ENCODE results near the gene GAGE13.
"Not testable (repeated sequence)": the region's sequence is repeated elsewhere in the genome, so short reads cannot be mapped to it uniquely, and the experiment has no call there.

GAGE13 gene

GRCh38 chrX:49331282-49331681 is at the start of gene GAGE13:
Gene GAGE13, plus strand, starts transcription at chrX:49331582. Its CDS starts 1,156 bp downstream, at chrX:49332738.
- H2AFZ ChIP-seq (ENCODE audit: low read depth, low read length); H3K9me3 ChIP-seq (ENCODE audit: low read length); H3K4me1 ChIP-seq (ENCODE audit: insufficient read depth, low read length); H3K36me3 ChIP-seq (ENCODE audit: insufficient read depth, low read length); H3K27me3 ChIP-seq (ENCODE audit: insufficient read depth, low read length); H3K4me3 ChIP-seq (ENCODE audit: low read length): not testable (repeated sequence)

- H3K9me3 ChIP-seq (ENCODE audit: low read length), result no peaks in the 10 kb centered on the region
- H3K36me3 ChIP-seq (ENCODE audit: insufficient read depth, low read length), result no peaks in the 10 kb centered on the region
- H3K4me1 ChIP-seq (ENCODE audit: insufficient read depth, low read length), result no peaks in the 10 kb centered on the region
- no peak overlapping the region for H3K4me3 ChIP-seq (ENCODE audit: low read length)
- no peaks in the 10 kb centered on the region for H3K27me3 ChIP-seq (ENCODE audit: insufficient read depth, low read length)
- H2AFZ ChIP-seq (ENCODE audit: low read depth, low read length), result no peak overlapping the region
Measured at GRCh38 chrX:49282647-49283011, 48.8 kb upstream of the GAGE13 start.

GRCh38 chrX:49284212-49284611 is 47.2 kb upstream of the GAGE13 start:
- Histone ChIP-seq H3K9me3 (ENCODE audit: low read length) (no peaks in the 10 kb centered on the region), H3K4me1 (ENCODE audit: insufficient read depth, low read length) (no peaks in the 10 kb centered on the region), H3K36me3 (ENCODE audit: insufficient read depth, low read length) (no peaks in the 10 kb centered on the region), H3K4me3 (ENCODE audit: low read length) (no peak overlapping the region), H2AFZ (ENCODE audit: low read depth, low read length) (no peak overlapping the region), H3K27me3 (ENCODE audit: insufficient read depth, low read length) (no peaks in the 10 kb centered on the region)

GRCh38 chrX:49286136-49286535 is 45.2 kb upstream of the GAGE13 start:
- Histone ChIP-seq H3K27me3 (ENCODE audit: insufficient read depth, low read length) (no peaks in the 10 kb centered on the region), H3K4me3 (ENCODE audit: low read length) (no peak overlapping the region), H3K36me3 (ENCODE audit: insufficient read depth, low read length) (no peaks in the 10 kb centered on the region), H3K4me1 (ENCODE audit: insufficient read depth, low read length) (no peaks in the 10 kb centered on the region), H2AFZ (ENCODE audit: low read depth, low read length) (no peak overlapping the region), H3K9me3 (ENCODE audit: low read length) (no peaks in the 10 kb centered on the region)

- Histone ChIP-seq H3K9me3 (ENCODE audit: low read length) (no peaks in the 10 kb centered on the region), H3K36me3 (ENCODE audit: insufficient read depth, low read length) (no peaks in the 10 kb centered on the region), H2AFZ (ENCODE audit: low read depth, low read length) (no peak overlapping the region), H3K27me3 (ENCODE audit: insufficient read depth, low read length) (no peaks in the 10 kb centered on the region), H3K4me3 (ENCODE audit: low read length) (no peak overlapping the region), H3K4me1 (ENCODE audit: insufficient read depth, low read length) (no peaks in the 10 kb centered on the region)
Measured at GRCh38 chrX:49286581-49286980, 44.8 kb upstream of the GAGE13 start.

GRCh38 chrX:49287665-49288064 is 43.7 kb upstream of the GAGE13 start:
- Histone ChIP-seq H3K4me3 (ENCODE audit: low read length) (no peak overlapping the region), H3K27me3 (ENCODE audit: insufficient read depth, low read length) (no peaks in the 10 kb centered on the region), H3K4me1 (ENCODE audit: insufficient read depth, low read length) (no peaks in the 10 kb centered on the region), H3K36me3 (ENCODE audit: insufficient read depth, low read length) (no peaks in the 10 kb centered on the region), H3K9me3 (ENCODE audit: low read length) (no peaks in the 10 kb centered on the region), H2AFZ (ENCODE audit: low read depth, low read length) (no peak overlapping the region)

GRCh38 chrX:49290215-49290614 is 41.2 kb upstream of the GAGE13 start:
- no peaks in the 10 kb centered on the region for H3K27me3 ChIP-seq (ENCODE audit: insufficient read depth, low read length)
- H2AFZ ChIP-seq (ENCODE audit: low read depth, low read length), result no peak overlapping the region
- H3K9me3 ChIP-seq (ENCODE audit: low read length), result no peaks in the 10 kb centered on the region
- no peaks in the 10 kb centered on the region for H3K36me3 ChIP-seq (ENCODE audit: insufficient read depth, low read length)
- no peak overlapping the region for H3K4me3 ChIP-seq (ENCODE audit: low read length)
- no peaks in the 10 kb centered on the region for H3K4me1 ChIP-seq (ENCODE audit: insufficient read depth, low read length)

- H3K4me1 ChIP-seq (ENCODE audit: insufficient read depth, low read length), result no peaks in the 10 kb centered on the region
- no peaks in the 10 kb centered on the region for H3K27me3 ChIP-seq (ENCODE audit: insufficient read depth, low read length)
- no peak overlapping the region for H2AFZ ChIP-seq (ENCODE audit: low read depth, low read length)
- H3K36me3 ChIP-seq (ENCODE audit: insufficient read depth, low read length), result no peaks in the 10 kb centered on the region
- H3K4me3 ChIP-seq (ENCODE audit: low read length), result no peak overlapping the region
- H3K9me3 ChIP-seq (ENCODE audit: low read length), result no peaks in the 10 kb centered on the region
Measured at GRCh38 chrX:49291615-49292337, 39.6 kb upstream of the GAGE13 start.

- H3K4me1 ChIP-seq (ENCODE audit: insufficient read depth, low read length), result no peaks in the 10 kb centered on the region
- H3K36me3 ChIP-seq (ENCODE audit: insufficient read depth, low read length), result no peaks in the 10 kb centered on the region
- no peak overlapping the region for H2AFZ ChIP-seq (ENCODE audit: low read depth, low read length)
- H3K27me3 ChIP-seq (ENCODE audit: insufficient read depth, low read length), result no peaks in the 10 kb centered on the region
- H3K9me3 ChIP-seq (ENCODE audit: low read length), result no peaks in the 10 kb centered on the region
- no peak overlapping the region for H3K4me3 ChIP-seq (ENCODE audit: low read length)
Measured at GRCh38 chrX:49292400-49293362, 38.7 kb upstream of the GAGE13 start.

- not testable (repeated sequence) for H3K27me3 ChIP-seq (ENCODE audit: insufficient read depth, low read length); H3K4me3 ChIP-seq (ENCODE audit: low read length); H3K4me1 ChIP-seq (ENCODE audit: insufficient read depth, low read length); H3K9me3 ChIP-seq (ENCODE audit: low read length); H2AFZ ChIP-seq (ENCODE audit: low read depth, low read length); H3K36me3 ChIP-seq (ENCODE audit: insufficient read depth, low read length)
Measured at GRCh38 chrX:49299293-49299692, 32.1 kb upstream of the GAGE13 start.

GRCh38 chrX:49300703-49301102 is 30.7 kb upstream of the GAGE13 start:
- Histone ChIP-seq H3K36me3 (ENCODE audit: insufficient read depth, low read length) (no peaks in the 10 kb centered on the region), H3K27me3 (ENCODE audit: insufficient read depth, low read length) (no peaks in the 10 kb centered on the region), H3K9me3 (ENCODE audit: low read length) (no peaks in the 10 kb centered on the region), H3K4me1 (ENCODE audit: insufficient read depth, low read length) (no peaks in the 10 kb centered on the region), H2AFZ (ENCODE audit: low read depth, low read length) (no peak overlapping the region), H3K4me3 (ENCODE audit: low read length) (no peak overlapping the region)

GRCh38 chrX:49303346-49303745 is 28.0 kb upstream of the GAGE13 start, which contains the start of gene GAGE10:
Gene GAGE10, plus strand, starts transcription at chrX:49303646. Its CDS starts 1,214 bp downstream, at chrX:49304860.
- H3K36me3 ChIP-seq (ENCODE audit: insufficient read depth, low read length), result no peaks in the 10 kb centered on the region
- H3K4me3 ChIP-seq (ENCODE audit: low read length), result no peak within 1 kb of the TSS
- H3K27me3 ChIP-seq (ENCODE audit: insufficient read depth, low read length), result no peaks in the 10 kb centered on the region
- no peak within 1 kb of the TSS for H2AFZ ChIP-seq (ENCODE audit: low read depth, low read length)
- H3K9me3 ChIP-seq (ENCODE audit: low read length), result no peaks in the 10 kb centered on the region
- no peaks in the 10 kb centered on the region for H3K4me1 ChIP-seq (ENCODE audit: insufficient read depth, low read length)

GRCh38 chrX:49307775-49308174 is 23.6 kb upstream of the GAGE13 start:
- H3K27me3 ChIP-seq (ENCODE audit: insufficient read depth, low read length); H2AFZ ChIP-seq (ENCODE audit: low read depth, low read length); H3K36me3 ChIP-seq (ENCODE audit: insufficient read depth, low read length); H3K4me3 ChIP-seq (ENCODE audit: low read length); H3K9me3 ChIP-seq (ENCODE audit: low read length); H3K4me1 ChIP-seq (ENCODE audit: insufficient read depth, low read length): not testable (repeated sequence)

All from neuron (in vitro differentiated cells).